Suprapubic skin (tissue), 4 donors: ENCODE measurements around the gene ADAM19. TPM values are rescaled to one million over a fixed set of nuclear protein-coding genes. Genes with fewer than 3 reads are reported as not detected.

ENCODE experiments used
- DNase-seq, 2 donors: peaks; one replicate each; pipeline ENCODE4 v3.0.0-alpha.2; 2019; ENCODE audit warnings: low spot score in 2 of 2
- H3K27ac ChIP-seq: fragments of 200-600 bp; sonication (generic); one replicate; pipeline ENCODE4 v1.5.1; 2019
- H3K27me3 ChIP-seq: fragments of 200-600 bp; sonication (generic); one replicate; pipeline ENCODE4 v1.5.1; 2019
- H3K36me3 ChIP-seq: fragments of 200-600 bp; sonication (generic); one replicate; pipeline ENCODE4 v1.5.1; 2019
- H3K4me1 ChIP-seq: fragments of 200-600 bp; sonication (generic); one replicate; pipeline ENCODE4 v1.5.1; 2019
- H3K4me3 ChIP-seq: fragments of 200-600 bp; sonication (generic); one replicate; pipeline ENCODE4 v1.5.1; 2019; ENCODE audit warnings: mild to moderate bottlenecking
- H3K9me3 ChIP-seq: fragments of 200-600 bp; sonication (generic); one replicate; pipeline ENCODE4 v1.5.1; 2019
- CTCF ChIP-seq, 2 donors: fragments of 200-600 bp in 1 of 2; fragments of 450-650 bp in 1 of 2; sonication (generic) in 1 of 2; IDR thresholded peaks; one replicate each; pipeline ENCODE4 v1.5.1; 2016 to 2019; ENCODE audit warnings: antibody characterized with exemption in 2 of 2, mild to moderate bottlenecking in 1 of 2, moderate library complexity in 1 of 2
- EP300 ChIP-seq: sonication (generic); formaldehyde crosslinking; IDR thresholded peaks from one replicate; pipeline ENCODE4 v1.6.1; 2017; ENCODE audit warnings: antibody characterized with exemption
- POLR2A ChIP-seq, 2 donors: fragments of 450-650 bp; IDR thresholded peaks; one replicate each; pipeline ENCODE4 v1.6.1; 2017; ENCODE audit warnings: antibody characterized with exemption in 2 of 2, mild to moderate bottlenecking in 2 of 2, moderate library complexity in 2 of 2
- POLR2AphosphoS5 ChIP-seq, 3 donors: sonication (generic); formaldehyde crosslinking; IDR thresholded peaks; one replicate each; pipeline ENCODE4 v1.6.1; 2017; ENCODE audit warnings: antibody characterized with exemption in 3 of 3
- WGBS: methylation state at CpG from one replicate; pipeline ENCODE4 v1.1.5; 2018; 5-methylcytosine and 5-hydroxymethylcytosine counted together
- total RNA-seq, 4 donors: library from RNA; depleted of rRNA; stranded (reverse); fragments of >200 nt; gene quantifications; one replicate each; pipeline ENCODE4 v1.1.0, GENCODE V29; 2016

Gene ADAM19
- total RNA-seq, 4 donors from 2014 or later: 0.42 to 2.6 (median 1.3) TPM

GRCh38 chr5:157455057-157455456 is 120.5 kb downstream of the ADAM19 start:
- Histone ChIP-seq H3K4me1 (peaks cover 8% of the 10 kb centered on the region), H3K4me3 (no peak overlapping the region), H3K27ac (no peak overlapping the region), H3K9me3 (no peaks in the 10 kb centered on the region), H3K36me3 (no peaks in the 10 kb centered on the region), H3K27me3 (peaks cover 3% of the 10 kb centered on the region)
- no peak for DNase-seq
- TF ChIP-seq EP300: no peak
- TF ChIP-seq POLR2AphosphoS5 (IDR thresholded peaks at IDR 0.05): no peak
- no peak for TF ChIP-seq POLR2A (IDR thresholded peaks at IDR 0.05)
- TF ChIP-seq CTCF (IDR thresholded peaks at IDR 0.05): no peak
- WGBS: 68% methylated on average over 7 of the region's 7 CpGs

GRCh38 chr5:157454273-157454672 is 121.3 kb downstream of the ADAM19 start:
- TF ChIP-seq POLR2A (IDR thresholded peaks at IDR 0.05): no peak
- TF ChIP-seq CTCF (IDR thresholded peaks at IDR 0.05): no peak
- no peak for TF ChIP-seq EP300
- TF ChIP-seq POLR2AphosphoS5 (IDR thresholded peaks at IDR 0.05): no peak
- Histone ChIP-seq H3K9me3 (no peaks in the 10 kb centered on the region), H3K4me3 (no peak overlapping the region), H3K27me3 (no peaks in the 10 kb centered on the region), H3K4me1 (peaks cover 9% of the 10 kb centered on the region), H3K36me3 (no peaks in the 10 kb centered on the region), H3K27ac (no peak overlapping the region)
- 93% methylated on average over 7 of the region's 7 CpGs for WGBS
- DNase-seq: no peak

GRCh38 chr5:157451806-157452205 is 123.8 kb downstream of the ADAM19 start:
- 70% methylated on average over 3 of the region's 3 CpGs for WGBS
- no peak for DNase-seq
- Histone ChIP-seq H3K4me3 (no peak overlapping the region), H3K27me3 (no peaks in the 10 kb centered on the region), H3K27ac (no peak overlapping the region), H3K9me3 (no peaks in the 10 kb centered on the region), H3K36me3 (no peaks in the 10 kb centered on the region), H3K4me1 (peaks cover 30% of the 10 kb centered on the region)
- no peak for TF ChIP-seq POLR2AphosphoS5 (IDR thresholded peaks at IDR 0.05)
- no peak for TF ChIP-seq CTCF (IDR thresholded peaks at IDR 0.05)
- no peak for TF ChIP-seq EP300
- no peak for TF ChIP-seq POLR2A (IDR thresholded peaks at IDR 0.05)

- no peaks in the 10 kb centered on the region for H3K27me3 ChIP-seq
- H3K27ac ChIP-seq: no peak overlapping the region
- no peaks in the 10 kb centered on the region for H3K36me3 ChIP-seq
- DNase-seq: no peak
- no peak overlapping the region for H3K4me3 ChIP-seq
- no peaks in the 10 kb centered on the region for H3K9me3 ChIP-seq
- peaks cover 34% of the 10 kb centered on the region for H3K4me1 ChIP-seq
- no peak for TF ChIP-seq EP300
- no peak for TF ChIP-seq CTCF (IDR thresholded peaks at IDR 0.05)
- no peak for TF ChIP-seq POLR2AphosphoS5 (IDR thresholded peaks at IDR 0.05)
- TF ChIP-seq POLR2A (IDR thresholded peaks at IDR 0.05): no peak
- 98% methylated on average over 3 of the region's 3 CpGs for WGBS
These were observed 125.6 kb downstream of the ADAM19 start for GRCh38 chr5:157450024-157450423.

- H3K9me3 ChIP-seq: no peaks in the 10 kb centered on the region
- no peaks in the 10 kb centered on the region for H3K36me3 ChIP-seq
- peaks cover 37% of the 10 kb centered on the region for H3K4me1 ChIP-seq
- TF ChIP-seq POLR2AphosphoS5 (IDR thresholded peaks at IDR 0.05): no peak
- no peak for TF ChIP-seq CTCF (IDR thresholded peaks at IDR 0.05)
- TF ChIP-seq POLR2A (IDR thresholded peaks at IDR 0.05): no peak
- TF ChIP-seq EP300: no peak
- WGBS: 21% methylated on average over 6 of the region's 6 CpGs
- DNase-seq: no peak
- H3K27ac ChIP-seq: peak overlapping the region; percentile 35
- H3K4me3 ChIP-seq: no peak overlapping the region
- H3K27me3 ChIP-seq: no peaks in the 10 kb centered on the region
These were observed 126.4 kb downstream of the ADAM19 start for GRCh38 chr5:157449011-157449723.
